Liver (tissue), 3 donors: ENCODE results near the gene IGF1R.

Experiments used
- EGR1 ChIP-seq, 2 donors: IDR thresholded peaks; 2 replicates each; pipeline ENCODE4 v1.6.1; 2016 to 2018; ENCODE audit warnings: antibody characterized with exemption in 2 of 2, low read depth in 2 of 2
- TAF1 ChIP-seq: conservative IDR thresholded peaks from 2 replicates; pipeline ENCODE4 v1.6.1; 2016; ENCODE audit warnings: antibody characterized with exemption, mild to moderate bottlenecking
- YY1 ChIP-seq: IDR thresholded peaks from 2 replicates; pipeline ENCODE4 v1.6.1; 2016; ENCODE audit warnings: antibody characterized with exemption, mild to moderate bottlenecking
- TF ChIP-seq, protein P1 (sequence below): fragments of 150-350 bp; IDR thresholded peaks from 2 replicates; pipeline ENCODE4 v1.5.1; 2017; ENCODE audit warnings: improper control_type of control experiment, low read depth, low read length; ENCODE audit not compliant: missing input control
- TF ChIP-seq, protein P2 (sequence below): IDR thresholded peaks from 2 replicates; pipeline ENCODE4 v1.6.1; 2016; ENCODE audit warnings: antibody characterized with exemption, mild to moderate bottlenecking
- TF ChIP-seq, protein P3 (sequence below): IDR thresholded peaks from 2 replicates; pipeline ENCODE4 v1.6.1; 2016; ENCODE audit warnings: antibody characterized with exemption
- TF ChIP-seq, protein P4 (sequence below): IDR thresholded peaks from 2 replicates; pipeline ENCODE4 v1.6.1; 2016; ENCODE audit warnings: antibody characterized with exemption
- donor health status: healthy.
- donor health status: healthy.

DNA sequence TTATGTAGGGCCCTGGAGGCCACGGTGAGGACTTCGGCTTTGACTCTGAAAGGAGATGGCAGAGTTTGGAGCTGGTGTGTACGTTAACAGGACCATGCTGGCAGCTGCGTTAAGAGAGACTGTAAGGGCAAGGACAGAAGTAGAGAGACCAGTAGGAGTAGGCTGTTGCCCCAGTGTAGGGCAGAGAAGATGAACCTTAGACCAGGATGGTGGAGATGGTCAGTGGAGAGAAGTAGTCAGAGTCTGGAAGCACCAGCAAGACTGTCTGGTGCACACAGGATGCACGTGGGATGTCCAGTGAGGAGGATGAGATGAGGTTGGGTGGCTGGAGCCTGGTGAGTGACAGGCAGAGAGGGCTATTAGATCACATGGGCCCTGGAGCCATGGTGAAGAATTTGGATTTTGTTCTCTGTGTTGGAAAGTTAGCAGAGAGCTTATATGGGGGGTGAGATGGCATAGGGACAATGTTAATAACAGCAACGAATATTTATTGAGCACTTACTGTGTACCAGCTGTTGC, 150.1 kb downstream of the IGF1R start:
- no peak for TF ChIP-seq TAF1
- TF ChIP-seq, protein P1, sequence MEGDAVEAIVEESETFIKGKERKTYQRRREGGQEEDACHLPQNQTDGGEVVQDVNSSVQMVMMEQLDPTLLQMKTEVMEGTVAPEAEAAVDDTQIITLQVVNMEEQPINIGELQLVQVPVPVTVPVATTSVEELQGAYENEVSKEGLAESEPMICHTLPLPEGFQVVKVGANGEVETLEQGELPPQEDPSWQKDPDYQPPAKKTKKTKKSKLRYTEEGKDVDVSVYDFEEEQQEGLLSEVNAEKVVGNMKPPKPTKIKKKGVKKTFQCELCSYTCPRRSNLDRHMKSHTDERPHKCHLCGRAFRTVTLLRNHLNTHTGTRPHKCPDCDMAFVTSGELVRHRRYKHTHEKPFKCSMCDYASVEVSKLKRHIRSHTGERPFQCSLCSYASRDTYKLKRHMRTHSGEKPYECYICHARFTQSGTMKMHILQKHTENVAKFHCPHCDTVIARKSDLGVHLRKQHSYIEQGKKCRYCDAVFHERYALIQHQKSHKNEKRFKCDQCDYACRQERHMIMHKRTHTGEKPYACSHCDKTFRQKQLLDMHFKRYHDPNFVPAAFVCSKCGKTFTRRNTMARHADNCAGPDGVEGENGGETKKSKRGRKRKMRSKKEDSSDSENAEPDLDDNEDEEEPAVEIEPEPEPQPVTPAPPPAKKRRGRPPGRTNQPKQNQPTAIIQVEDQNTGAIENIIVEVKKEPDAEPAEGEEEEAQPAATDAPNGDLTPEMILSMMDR, result no peak
- no peak for TF ChIP-seq EGR1 (IDR thresholded peaks at IDR 0.05; ENCODE audit: low read depth in 2 of 2)
- TF ChIP-seq, protein P2, sequence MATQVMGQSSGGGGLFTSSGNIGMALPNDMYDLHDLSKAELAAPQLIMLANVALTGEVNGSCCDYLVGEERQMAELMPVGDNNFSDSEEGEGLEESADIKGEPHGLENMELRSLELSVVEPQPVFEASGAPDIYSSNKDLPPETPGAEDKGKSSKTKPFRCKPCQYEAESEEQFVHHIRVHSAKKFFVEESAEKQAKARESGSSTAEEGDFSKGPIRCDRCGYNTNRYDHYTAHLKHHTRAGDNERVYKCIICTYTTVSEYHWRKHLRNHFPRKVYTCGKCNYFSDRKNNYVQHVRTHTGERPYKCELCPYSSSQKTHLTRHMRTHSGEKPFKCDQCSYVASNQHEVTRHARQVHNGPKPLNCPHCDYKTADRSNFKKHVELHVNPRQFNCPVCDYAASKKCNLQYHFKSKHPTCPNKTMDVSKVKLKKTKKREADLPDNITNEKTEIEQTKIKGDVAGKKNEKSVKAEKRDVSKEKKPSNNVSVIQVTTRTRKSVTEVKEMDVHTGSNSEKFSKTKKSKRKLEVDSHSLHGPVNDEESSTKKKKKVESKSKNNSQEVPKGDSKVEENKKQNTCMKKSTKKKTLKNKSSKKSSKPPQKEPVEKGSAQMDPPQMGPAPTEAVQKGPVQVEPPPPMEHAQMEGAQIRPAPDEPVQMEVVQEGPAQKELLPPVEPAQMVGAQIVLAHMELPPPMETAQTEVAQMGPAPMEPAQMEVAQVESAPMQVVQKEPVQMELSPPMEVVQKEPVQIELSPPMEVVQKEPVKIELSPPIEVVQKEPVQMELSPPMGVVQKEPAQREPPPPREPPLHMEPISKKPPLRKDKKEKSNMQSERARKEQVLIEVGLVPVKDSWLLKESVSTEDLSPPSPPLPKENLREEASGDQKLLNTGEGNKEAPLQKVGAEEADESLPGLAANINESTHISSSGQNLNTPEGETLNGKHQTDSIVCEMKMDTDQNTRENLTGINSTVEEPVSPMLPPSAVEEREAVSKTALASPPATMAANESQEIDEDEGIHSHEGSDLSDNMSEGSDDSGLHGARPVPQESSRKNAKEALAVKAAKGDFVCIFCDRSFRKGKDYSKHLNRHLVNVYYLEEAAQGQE, result no peak
- no peak for TF ChIP-seq YY1
- TF ChIP-seq, protein P3, sequence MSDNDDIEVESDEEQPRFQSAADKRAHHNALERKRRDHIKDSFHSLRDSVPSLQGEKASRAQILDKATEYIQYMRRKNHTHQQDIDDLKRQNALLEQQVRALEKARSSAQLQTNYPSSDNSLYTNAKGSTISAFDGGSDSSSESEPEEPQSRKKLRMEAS, result no peak
- TF ChIP-seq, protein P4, sequence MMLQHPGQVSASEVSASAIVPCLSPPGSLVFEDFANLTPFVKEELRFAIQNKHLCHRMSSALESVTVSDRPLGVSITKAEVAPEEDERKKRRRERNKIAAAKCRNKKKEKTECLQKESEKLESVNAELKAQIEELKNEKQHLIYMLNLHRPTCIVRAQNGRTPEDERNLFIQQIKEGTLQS, result no peak
